CD4-positive, alpha-beta memory T cell (primary cell): ENCODE measurements around the gene LIPG. TPM values are rescaled to one million over a fixed set of nuclear protein-coding genes. Genes with fewer than 3 reads are reported as not detected.

Experiments used
- CTCF ChIA-PET: fragments of 350-600 bp; sonication (Branson Sonifier 250); formaldehyde crosslinking; loops from one replicate; lab custom pipeline; 2021; ENCODE audit warnings: inconsistent platforms; ENCODE audit not compliant: partially characterized antibody; lab: Charles Lee
- POLR2A ChIA-PET: fragments of 350-600 bp; sonication (Branson Sonifier 250); formaldehyde crosslinking; loops from one replicate; lab custom pipeline; 2021; ENCODE audit not compliant: partially characterized antibody; lab: Charles Lee
- DNase-seq, 5 donors: peaks; one replicate each; pipeline versions ENCODE4 v3.0.0 to v3.0.0-alpha.2; 2020 to 2022; ENCODE audit warnings: mixed read lengths in 1 of 5
- H3K27ac ChIP-seq: one replicate; pipeline ENCODE4 v1.7.0; 2013; ENCODE audit warnings: low read depth, low read length
- H3K27me3 ChIP-seq: 2 replicates; pipeline ENCODE4 v1.7.0; 2013; ENCODE audit warnings: mild to moderate bottlenecking, low read length, moderate library complexity; ENCODE audit not compliant: insufficient read depth
- H3K36me3 ChIP-seq: 2 replicates; pipeline ENCODE4 v1.7.0; 2013; ENCODE audit warnings: mild to moderate bottlenecking, low read length, moderate library complexity; ENCODE audit not compliant: insufficient read depth
- H3K4me1 ChIP-seq: 2 replicates; pipeline ENCODE4 v1.7.0; 2013; ENCODE audit warnings: mild to moderate bottlenecking, low read length, moderate library complexity; ENCODE audit not compliant: insufficient read depth
- H3K4me3 ChIP-seq, 2 donors: one replicate each; pipeline ENCODE4 v1.7.0; 2013; ENCODE audit warnings: low read length in 2 of 2, mild to moderate bottlenecking in 1 of 2
- H3K9me3 ChIP-seq, 2 donors: one replicate each; pipeline ENCODE4 v1.7.0; 2013; ENCODE audit warnings: low read length in 2 of 2, control low read depth in 1 of 2; ENCODE audit not compliant: control insufficient read depth in 1 of 2
- H3K27ac Mint-ChIP-seq, 7 donors: one replicate each; pipeline ENCODE4 v1.8.0; 2020 to 2021; ENCODE audit warnings: mixed read lengths in 7 of 7, mild to moderate bottlenecking in 6 of 7, inconsistent platforms in 3 of 7, moderate library complexity in 3 of 7
- H3K27me3 Mint-ChIP-seq, 2 donors: one replicate each; pipeline ENCODE4 v1.8.0; 2020 to 2021; ENCODE audit warnings: mixed read lengths in 2 of 2
- H3K36me3 Mint-ChIP-seq, 2 donors: one replicate each; pipeline ENCODE4 v1.8.0; 2020 to 2021; ENCODE audit warnings: mixed read lengths in 2 of 2, inconsistent platforms in 1 of 2, mild to moderate bottlenecking in 1 of 2
- H3K4me1 Mint-ChIP-seq, 4 donors: one replicate each; pipeline ENCODE4 v1.8.0; 2020 to 2021; ENCODE audit warnings: mixed read lengths in 4 of 4, mild to moderate bottlenecking in 1 of 4
- H3K4me3 Mint-ChIP-seq, 8 donors: one replicate each; pipeline ENCODE4 v1.8.0; 2020 to 2021; ENCODE audit warnings: mixed read lengths in 8 of 8, mild to moderate bottlenecking in 7 of 8, moderate library complexity in 6 of 8, inconsistent platforms in 3 of 8
- H3K9me3 Mint-ChIP-seq, 8 donors: one replicate each; pipeline ENCODE4 v1.8.0; 2020 to 2021; ENCODE audit warnings: mixed read lengths in 8 of 8, mild to moderate bottlenecking in 5 of 8, inconsistent platforms in 3 of 8, moderate library complexity in 1 of 8
- intact Hi-C: fragments of 100-400 bp; cut with micrococcal nuclease; formaldehyde crosslinking; loops from one replicate; pipeline ENCODE4 v1.15.1; 2023
- polyA plus RNA-seq, 2 donors: library from polyadenylated mRNA; unstranded; fragments of 300-500 nt; fragmentation: Illumina TruSeq; gene quantifications; one replicate each; pipeline ENCODE4 v1.2.3, GENCODE V29; 2021
- total RNA-seq, 2 experiments: library from RNA; stranded (reverse); gene quantifications; one replicate each; pipeline ENCODE4 v1.2.3, GENCODE V29; 2021

LIPG gene
- total and polyA plus RNA-seq, 4 experiments from 2014 or later = not detected

GRCh38 chr18:49546719-49547273 is 15.1 kb upstream of the LIPG start:
- intact Hi-C loops = no loop called here
- CTCF ChIA-PET = interaction anchor here (1.0 kb wide), 1 partner anchor 12 kb away, joined by 3 read pairs; no protein-coding TSS in a partner anchor
- H3K27me3 Mint-ChIP-seq = peaks cover 4 to 16% of the 10 kb centered on the region in 2 donors
- Histone ChIP-seq H3K36me3 (no peaks in the 10 kb centered on the region), H3K9me3 (no peaks in the 10 kb centered on the region), H3K4me3 (no peak overlapping the region), H3K27ac (no peak overlapping the region), H3K4me1 (no peaks in the 10 kb centered on the region), H3K27me3 (peaks cover 7% of the 10 kb centered on the region)
- peak overlapping the region in 1 of 8 donors; percentile 43 for H3K4me3 Mint-ChIP-seq
- no peaks in the 10 kb centered on the region for H3K4me1 Mint-ChIP-seq
- POLR2A ChIA-PET = no interaction called here
- H3K9me3 Mint-ChIP-seq = no peaks in the 10 kb centered on the region
- DNase-seq = no peak
- H3K36me3 Mint-ChIP-seq = no peaks in the 10 kb centered on the region
- no peak overlapping the region for H3K27ac Mint-ChIP-seq

- Mint-ChIP-seq H3K27me3 (peaks cover 8 to 18% of the 10 kb centered on the region in 2 donors), H3K36me3 (no peaks in the 10 kb centered on the region), H3K27ac (no peak overlapping the region), H3K9me3 (no peaks in the 10 kb centered on the region), H3K4me1 (no peaks in the 10 kb centered on the region), H3K4me3 (no peak overlapping the region)
- Histone ChIP-seq H3K9me3 (no peaks in the 10 kb centered on the region), H3K4me1 (no peaks in the 10 kb centered on the region), H3K27me3 (peaks cover 7% of the 10 kb centered on the region), H3K36me3 (no peaks in the 10 kb centered on the region), H3K4me3 (no peak overlapping the region), H3K27ac (no peak overlapping the region)
- ChIA-PET CTCF (interaction anchor here (0.7 kb wide), 1 partner anchor 18 kb away, joined by 3 read pairs; no protein-coding TSS in a partner anchor), POLR2A (no interaction called here)
- DNase-seq = no peak
- intact Hi-C loops = no loop called here
Measured at GRCh38 chr18:49547701-49548100, 14.2 kb upstream of the LIPG start.

GRCh38 chr18:49548229-49548636 is 13.6 kb upstream of the LIPG start:
- ChIA-PET CTCF (interaction anchor here (0.7 kb wide), 1 partner anchor 19 kb away, joined by 3 read pairs; no protein-coding TSS in a partner anchor), POLR2A (no interaction called here)
- H3K9me3 ChIP-seq = no peaks in the 10 kb centered on the region
- peaks cover 7% of the 10 kb centered on the region for H3K27me3 ChIP-seq
- no peaks in the 10 kb centered on the region for H3K4me1 ChIP-seq
- Mint-ChIP-seq H3K4me1 (no peaks in the 10 kb centered on the region), H3K27ac (no peak overlapping the region), H3K4me3 (no peak overlapping the region), H3K9me3 (peaks cover 0 to 3% (median under 1%) of the 10 kb centered on the region in 8 donors), H3K36me3 (no peaks in the 10 kb centered on the region), H3K27me3 (peaks cover 13 to 22% of the 10 kb centered on the region in 2 donors)
- no peak overlapping the region for H3K4me3 ChIP-seq
- H3K36me3 ChIP-seq = no peaks in the 10 kb centered on the region
- no peak overlapping the region for H3K27ac ChIP-seq
- intact Hi-C loops = no loop called here
- DNase-seq = no peak

GRCh38 chr18:49550621-49551339 is 11.1 kb upstream of the LIPG start:
- Histone ChIP-seq H3K27me3 (peaks cover 7% of the 10 kb centered on the region), H3K9me3 (no peaks in the 10 kb centered on the region), H3K27ac (no peak overlapping the region), H3K4me1 (no peaks in the 10 kb centered on the region), H3K4me3 (no peak overlapping the region), H3K36me3 (no peaks in the 10 kb centered on the region)
- POLR2A ChIA-PET = no interaction called here
- Mint-ChIP-seq H3K9me3 (peaks cover 0 to 6% (median 2%) of the 10 kb centered on the region in 8 donors), H3K27me3 (peaks cover 19 to 28% of the 10 kb centered on the region in 2 donors), H3K4me1 (no peaks in the 10 kb centered on the region), H3K36me3 (no peaks in the 10 kb centered on the region), H3K4me3 (no peak overlapping the region), H3K27ac (no peak overlapping the region)
- intact Hi-C loops = no loop called here
- DNase-seq = no peak
- CTCF ChIA-PET = no interaction called here

GRCh38 chr18:49553003-49553402 is 8.9 kb upstream of the LIPG start:
- peaks cover 0 to 6% (median 2%) of the 10 kb centered on the region in 8 donors for H3K9me3 Mint-ChIP-seq
- intact Hi-C loops = no loop called here
- H3K27ac Mint-ChIP-seq = no peak overlapping the region
- ChIA-PET POLR2A (no interaction called here), CTCF (interaction anchor here (1.4 kb wide), 1 partner anchor 308 kb away, joined by 5 read pairs; no protein-coding TSS in a partner anchor)
- Histone ChIP-seq H3K27ac (no peak overlapping the region), H3K9me3 (no peaks in the 10 kb centered on the region), H3K36me3 (no peaks in the 10 kb centered on the region), H3K27me3 (peaks cover 7% of the 10 kb centered on the region), H3K4me3 (no peak overlapping the region), H3K4me1 (no peaks in the 10 kb centered on the region)
- H3K27me3 Mint-ChIP-seq = peaks cover 21 to 26% of the 10 kb centered on the region in 2 donors
- H3K36me3 Mint-ChIP-seq = no peaks in the 10 kb centered on the region
- no peak for DNase-seq
- no peak overlapping the region for H3K4me3 Mint-ChIP-seq
- H3K4me1 Mint-ChIP-seq = no peaks in the 10 kb centered on the region

GRCh38 chr18:49555641-49556040 is 6.2 kb upstream of the LIPG start:
- intact Hi-C loops = no loop called here
- peaks cover 29 to 34% of the 10 kb centered on the region in 2 donors for H3K27me3 Mint-ChIP-seq
- CTCF ChIA-PET = interaction anchor here (0.7 kb wide), 1 partner anchor 1967 kb away, joined by 3 read pairs; no protein-coding TSS in a partner anchor

GRCh38 chr18:49558356-49558755 is 3.5 kb upstream of the LIPG start:
- H3K36me3 Mint-ChIP-seq = no peaks in the 10 kb centered on the region
- H3K9me3 Mint-ChIP-seq = peaks cover 0 to 2% (median under 1%) of the 10 kb centered on the region in 8 donors
- intact Hi-C loops = no loop called here
- peaks cover 31 to 44% of the 10 kb centered on the region in 2 donors for H3K27me3 Mint-ChIP-seq
- DNase-seq = no peak
- H3K4me3 Mint-ChIP-seq = no peak overlapping the region
- no peaks in the 10 kb centered on the region for H3K36me3 ChIP-seq
- ChIA-PET CTCF (interaction anchor here (1.2 to 5.3 kb wide), 4 partner anchors 12 to 303 kb away, joined by 3 to 52 read pairs (median 13); no protein-coding TSS in a partner anchor), POLR2A (no interaction called here)
- no peak overlapping the region for H3K4me3 ChIP-seq
- peaks cover 23% of the 10 kb centered on the region for H3K4me1 ChIP-seq
- no peaks in the 10 kb centered on the region for H3K9me3 ChIP-seq
- peaks cover 14 to 33% (median 22%) of the 10 kb centered on the region in 4 donors for H3K4me1 Mint-ChIP-seq
- peaks cover 18% of the 10 kb centered on the region for H3K27me3 ChIP-seq
- no peak overlapping the region for H3K27ac ChIP-seq
- peak overlapping the region in 1 of 7 donors; percentile 50 for H3K27ac Mint-ChIP-seq

More at GRCh38 chr18:49555641-49556040, 6.2 kb upstream of the LIPG start:
- H3K4me3 Mint-ChIP-seq = no peak overlapping the region
- DNase-seq = no peak
- no peaks in the 10 kb centered on the region for H3K36me3 ChIP-seq
- no peaks in the 10 kb centered on the region for H3K27me3 ChIP-seq
- H3K27ac ChIP-seq = no peak overlapping the region
- H3K4me3 ChIP-seq = no peak overlapping the region
- POLR2A ChIA-PET = no interaction called here
- H3K4me1 ChIP-seq = peaks cover 3% of the 10 kb centered on the region
- no peaks in the 10 kb centered on the region for H3K36me3 Mint-ChIP-seq
- H3K9me3 ChIP-seq = no peaks in the 10 kb centered on the region
- H3K9me3 Mint-ChIP-seq = peaks cover 0 to 6% (median 2%) of the 10 kb centered on the region in 8 donors
- no peak overlapping the region for H3K27ac Mint-ChIP-seq
- peaks cover 0 to 6% (median 5%) of the 10 kb centered on the region in 4 donors for H3K4me1 Mint-ChIP-seq
